Fibroblast of villous mesenchyme (primary cell): ENCODE data around the gene CNTN4. TPM values are rescaled to one million over a fixed set of nuclear protein-coding genes. Genes with fewer than 3 reads are reported as not detected.
"Not testable (repeated sequence)": the region's sequence is repeated elsewhere in the genome, so short reads cannot be mapped to it uniquely, and the experiment has no call there.

ENCODE experiments used
- DNase-seq: peaks from one replicate; pipeline ENCODE4 v3.0.0-alpha.2; 2010; ENCODE audit warnings: low read depth
- H3K4me3 ChIP-seq: 2 replicates; pipeline ENCODE4 v1.5.1; 2011; ENCODE audit warnings: low read depth, mild to moderate bottlenecking, low read length
- CTCF ChIP-seq: IDR thresholded peaks from 2 replicates; pipeline ENCODE4 v1.5.1; 2012; ENCODE audit warnings: low read depth, mild to moderate bottlenecking, low read length; ENCODE audit not compliant: insufficient read depth
- total RNA-seq: library from RNA; depleted of rRNA; stranded (reverse); fragments of >200 nt; gene quantifications from 2 replicates; pipeline ENCODE4 v1.2.3, GENCODE V29; 2012

The CNTN4 gene
- total RNA-seq, 1 donor, result 6.9 TPM

DNA sequence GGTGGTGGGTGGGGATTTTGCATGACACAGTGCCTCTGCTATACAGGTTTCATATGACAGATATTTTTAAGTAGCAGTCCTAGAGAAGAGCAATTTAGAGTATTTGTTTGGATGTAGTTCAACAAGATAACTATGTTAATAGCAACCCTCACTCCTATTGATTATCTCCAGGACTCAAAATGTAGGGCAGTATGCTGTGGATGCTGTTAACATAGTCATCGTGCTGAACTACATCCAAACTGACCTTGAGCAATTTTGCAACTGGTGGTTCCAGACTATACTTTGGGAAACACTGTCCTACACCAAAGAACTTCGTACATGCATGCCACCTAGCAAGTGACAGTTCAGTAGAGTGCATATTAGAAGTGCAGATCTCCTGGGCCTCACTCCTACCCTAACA lies 893.9 kb downstream of the CNTN4 start:
- no peak for TF ChIP-seq CTCF
- no peak overlapping the region for H3K4me3 ChIP-seq
- DNase-seq, result no peak

- not testable (repeated sequence) for DNase-seq, H3K4me3 ChIP-seq
Observed at GRCh38 chr3:2993130-2993529, 894.5 kb downstream of the CNTN4 start.

GRCh38 chr3:2993736-2994135 lies 895.1 kb downstream of the CNTN4 start:
- DNase-seq, result peak; percentile 12
- no peak for TF ChIP-seq CTCF
- H3K4me3 ChIP-seq, result no peak overlapping the region

GRCh38 chr3:2995195-2995594 lies 896.5 kb downstream of the CNTN4 start:
- DNase-seq, result no peak
- H3K4me3 ChIP-seq, result no peak overlapping the region
- no peak for TF ChIP-seq CTCF

- no peak for DNase-seq
- no peak overlapping the region for H3K4me3 ChIP-seq
- no peak for TF ChIP-seq CTCF
Observed at GRCh38 chr3:3005146-3005744, 906.6 kb downstream of the CNTN4 start.

GRCh38 chr3:3013317-3014052 lies 914.8 kb downstream of the CNTN4 start:
- no peak for DNase-seq
- H3K4me3 ChIP-seq, result no peak overlapping the region
- no peak for TF ChIP-seq CTCF

GRCh38 chr3:3015185-3016089 lies 916.8 kb downstream of the CNTN4 start:
- peak; percentile 40 for DNase-seq
- TF ChIP-seq CTCF, result peak; percentile 46
- H3K4me3 ChIP-seq, result no peak overlapping the region
